ENCODE measurements around the gene APOBEC3C.
A peak's percentile ranks its signal among the peaks of the same experiment; 100 is the strongest.
"Not testable (repeated sequence)": the region's sequence is repeated elsewhere in the genome, so short reads cannot be mapped to it uniquely, and the experiment has no call there.

The APOBEC3C gene

DNA sequence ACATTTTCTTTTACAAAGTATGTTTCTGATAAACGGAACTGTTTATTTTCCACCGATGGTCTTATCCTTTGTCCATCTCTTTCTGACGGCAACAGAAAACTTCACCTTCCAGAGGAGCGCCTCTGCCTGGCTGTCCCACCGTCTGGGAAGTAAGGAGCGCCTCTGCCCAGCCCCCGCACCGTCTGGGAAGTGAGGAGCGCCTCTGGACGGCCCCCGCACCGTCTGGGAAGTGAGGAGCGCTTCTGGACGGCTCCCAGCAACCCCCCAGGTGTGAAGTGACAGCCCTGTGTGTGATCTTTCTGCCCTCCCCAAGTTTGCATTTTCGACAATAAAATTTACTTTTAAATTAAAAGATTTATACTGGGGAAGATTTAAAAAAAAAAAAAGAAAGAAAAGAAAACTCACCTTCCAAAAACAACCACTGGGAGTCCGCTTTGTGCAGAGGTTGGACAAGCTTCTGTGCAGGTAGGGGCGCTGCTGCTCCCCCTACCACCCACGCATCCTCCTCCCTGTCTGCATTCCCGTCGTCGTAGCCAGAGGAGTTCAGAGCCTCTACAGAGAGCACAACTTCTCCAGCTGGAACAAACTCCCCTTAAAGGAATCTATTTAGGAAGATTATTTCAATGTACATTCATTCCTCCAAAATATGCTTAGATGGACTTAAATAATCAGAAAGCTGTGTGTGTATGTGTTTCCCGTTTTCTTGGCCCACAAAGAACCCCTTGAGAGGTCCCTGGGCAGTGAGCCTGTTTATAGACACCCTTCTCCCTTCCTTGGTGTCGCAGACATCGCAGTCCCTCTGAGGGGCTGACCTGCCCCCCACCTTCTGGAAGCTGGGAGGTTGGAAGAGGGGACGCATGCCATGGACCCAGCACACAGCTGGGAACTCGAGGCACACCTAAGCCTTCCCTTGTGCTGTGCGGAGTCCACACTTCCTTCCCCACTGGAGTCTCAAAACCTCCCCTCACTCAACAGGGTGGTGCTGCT, 32.8 kb upstream of the APOBEC3C start:
- Histone ChIP-seq H3K4me3 (ENCODE audit: low read depth in 1 of 2, low read length in 1 of 2) (peak overlapping the region; percentile 60 to 70), H3K27me3 (peaks cover 4% of the 10 kb centered on the region), H3K27ac (peak overlapping the region; percentile 82), H3K4me1 (ENCODE audit: control insufficient read depth in 1 of 2, insufficient read depth in 1 of 2, low read depth in 1 of 2, low read length in 1 of 2) (peaks cover 23 to 31% of the 10 kb centered on the region in 2 experiments), H3K36me3 (no peaks in the 10 kb centered on the region), H3K9me3 (no peaks in the 10 kb centered on the region)
- TF ChIP-seq, protein P1, sequence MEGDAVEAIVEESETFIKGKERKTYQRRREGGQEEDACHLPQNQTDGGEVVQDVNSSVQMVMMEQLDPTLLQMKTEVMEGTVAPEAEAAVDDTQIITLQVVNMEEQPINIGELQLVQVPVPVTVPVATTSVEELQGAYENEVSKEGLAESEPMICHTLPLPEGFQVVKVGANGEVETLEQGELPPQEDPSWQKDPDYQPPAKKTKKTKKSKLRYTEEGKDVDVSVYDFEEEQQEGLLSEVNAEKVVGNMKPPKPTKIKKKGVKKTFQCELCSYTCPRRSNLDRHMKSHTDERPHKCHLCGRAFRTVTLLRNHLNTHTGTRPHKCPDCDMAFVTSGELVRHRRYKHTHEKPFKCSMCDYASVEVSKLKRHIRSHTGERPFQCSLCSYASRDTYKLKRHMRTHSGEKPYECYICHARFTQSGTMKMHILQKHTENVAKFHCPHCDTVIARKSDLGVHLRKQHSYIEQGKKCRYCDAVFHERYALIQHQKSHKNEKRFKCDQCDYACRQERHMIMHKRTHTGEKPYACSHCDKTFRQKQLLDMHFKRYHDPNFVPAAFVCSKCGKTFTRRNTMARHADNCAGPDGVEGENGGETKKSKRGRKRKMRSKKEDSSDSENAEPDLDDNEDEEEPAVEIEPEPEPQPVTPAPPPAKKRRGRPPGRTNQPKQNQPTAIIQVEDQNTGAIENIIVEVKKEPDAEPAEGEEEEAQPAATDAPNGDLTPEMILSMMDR (IDR thresholded peaks at IDR 0.05), result no peak

DNA sequence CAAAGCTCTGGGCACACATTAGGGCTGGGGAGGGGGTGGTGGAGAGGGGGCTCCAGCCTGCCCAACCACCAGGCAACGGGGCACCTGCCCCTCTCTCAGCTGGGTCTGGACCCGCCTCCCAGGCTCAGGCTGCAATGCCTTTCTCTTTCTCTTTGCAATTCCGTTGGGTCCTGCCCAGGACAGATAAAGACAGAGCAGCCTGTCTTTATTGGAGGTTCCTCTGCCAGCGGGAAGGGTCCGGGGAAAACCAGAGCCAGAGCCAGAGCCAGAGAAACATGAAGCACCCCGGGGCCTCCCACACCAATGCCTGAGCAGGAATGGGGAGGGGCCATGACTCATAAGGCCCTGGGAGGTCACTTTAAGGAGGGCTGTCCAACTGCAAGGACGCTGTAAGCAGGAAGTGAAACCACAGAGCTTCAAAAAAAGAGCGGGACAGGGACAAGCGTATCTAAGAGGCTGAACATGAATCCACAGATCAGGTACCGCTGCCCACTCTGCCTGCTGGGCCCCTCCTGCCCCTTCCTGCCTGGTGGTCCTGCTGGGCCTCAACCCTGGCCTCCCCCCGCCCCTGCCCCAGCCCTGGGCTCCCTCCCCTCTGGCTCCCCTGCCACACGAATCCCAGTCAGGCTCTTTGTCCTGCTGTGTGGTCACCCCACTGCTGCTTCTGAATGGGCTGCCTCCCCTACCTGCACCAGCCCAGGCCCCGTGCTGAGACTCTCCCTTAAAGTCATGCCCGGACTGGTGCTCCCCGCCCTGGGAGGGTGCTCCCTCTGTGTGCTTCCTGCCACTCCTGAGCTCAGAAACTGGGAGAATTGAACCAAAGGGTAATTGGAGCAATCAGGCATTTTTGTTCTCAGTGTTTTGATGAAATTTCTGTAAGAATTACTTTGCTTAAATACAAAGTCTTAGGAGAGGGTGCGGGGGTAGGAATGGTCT, 31.8 kb upstream of the APOBEC3C start, which contains the start of gene APOBEC3B:
APOBEC3B (plus strand) TSS at position 356 of the 936 bp plus-strand sequence; CDS start at position 463, 107 bp downstream.
- peaks cover 1% of the 10 kb centered on the region for H3K36me3 ChIP-seq
- peak within 1 kb of the TSS; percentile 82 for H3K27ac ChIP-seq
- H3K4me1 ChIP-seq (ENCODE audit: control insufficient read depth in 1 of 2, insufficient read depth in 1 of 2, low read depth in 1 of 2, low read length in 1 of 2), result peaks cover 23 to 31% of the 10 kb centered on the region in 2 experiments
- H3K4me3 ChIP-seq (ENCODE audit: low read depth in 1 of 2, low read length in 1 of 2), result peak within 1 kb of the TSS; percentile 60 to 70
- H3K27me3 ChIP-seq, result peaks cover 4% of the 10 kb centered on the region
- TF ChIP-seq, protein P1 (IDR thresholded peaks at IDR 0.05), result peak; percentile 33
- no peaks in the 10 kb centered on the region for H3K9me3 ChIP-seq

DNA sequence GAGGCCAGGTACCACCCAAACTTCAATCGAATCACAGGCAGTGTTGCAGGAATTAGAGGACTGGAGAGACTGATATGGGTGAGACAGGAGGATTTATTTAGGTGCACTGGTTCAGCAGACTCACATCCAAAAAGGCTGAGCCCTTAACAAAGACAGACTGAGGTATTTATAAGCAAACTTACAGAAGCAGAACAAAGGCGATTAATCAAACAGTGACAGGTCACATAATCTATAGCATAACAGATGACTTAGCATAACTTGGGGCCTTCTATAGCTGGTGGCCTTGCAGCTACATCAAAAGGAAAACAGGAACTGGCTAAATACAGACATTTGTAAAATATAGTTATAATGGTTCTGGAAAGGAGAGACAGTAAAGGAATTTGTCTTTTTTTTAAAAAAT, 29.8 kb upstream of the APOBEC3C start:
- H3K36me3 ChIP-seq, result peaks cover 4% of the 10 kb centered on the region
- no peak overlapping the region for H3K27ac ChIP-seq
- H3K9me3 ChIP-seq, result no peaks in the 10 kb centered on the region
- H3K4me3 ChIP-seq (ENCODE audit: low read depth in 1 of 2, low read length in 1 of 2), result no peak overlapping the region
- no peaks in the 10 kb centered on the region for H3K27me3 ChIP-seq
- TF ChIP-seq, protein P1 (IDR thresholded peaks at IDR 0.05), result no peak
- H3K4me1 ChIP-seq (ENCODE audit: control insufficient read depth in 1 of 2, insufficient read depth in 1 of 2, low read depth in 1 of 2, low read length in 1 of 2), result peaks cover 23 to 31% of the 10 kb centered on the region in 2 experiments

DNA sequence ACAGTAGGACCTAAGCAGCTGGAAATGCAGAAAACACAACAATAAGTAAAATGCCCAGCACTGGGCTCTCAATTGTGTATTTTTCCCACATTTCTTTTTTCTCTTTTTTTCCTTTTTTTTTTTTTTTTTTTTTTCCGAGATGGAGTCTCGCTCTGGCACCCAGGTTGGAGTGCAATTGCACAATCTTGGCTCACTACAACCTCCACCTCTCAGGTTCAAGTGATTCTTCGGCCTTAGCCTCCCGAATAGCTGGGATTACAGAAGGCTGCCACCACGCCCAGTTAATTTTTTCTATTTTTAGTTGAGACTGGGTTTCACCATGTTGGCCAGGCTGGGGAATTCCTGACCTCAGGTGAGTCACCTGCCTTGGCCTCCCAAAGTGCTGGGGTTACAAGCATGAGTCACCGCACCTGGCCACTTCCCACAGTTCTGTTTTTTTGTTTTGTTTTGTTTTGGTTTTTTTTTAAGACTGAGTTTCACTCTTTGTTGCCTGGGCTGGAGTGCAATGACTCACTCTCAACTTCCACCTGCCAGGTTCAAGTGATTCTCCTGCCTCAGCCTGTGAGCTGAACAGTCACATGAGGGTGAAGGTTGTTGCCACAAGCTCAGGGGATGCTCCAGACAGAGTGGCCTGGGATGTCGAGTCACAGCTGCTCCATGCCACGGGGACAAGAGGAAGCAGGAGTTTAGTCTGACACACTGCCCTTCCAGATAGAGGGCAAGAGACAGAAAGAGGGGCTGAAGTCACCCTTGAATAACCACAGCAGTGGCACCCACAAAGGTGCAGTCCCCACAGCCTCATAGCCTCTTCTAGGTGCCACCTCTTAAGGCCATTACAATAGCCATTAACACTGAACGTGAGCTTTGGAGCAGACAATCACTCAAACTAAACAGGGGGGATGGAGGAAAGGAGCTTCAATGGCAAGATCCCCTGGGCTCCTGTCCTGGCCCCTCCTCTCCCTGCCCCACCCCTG, 29.0 kb upstream of the APOBEC3C start:
- Histone ChIP-seq H3K27ac (peak overlapping the region; percentile 40), H3K36me3 (peaks cover 12% of the 10 kb centered on the region), H3K4me1 (ENCODE audit: control insufficient read depth in 1 of 2, insufficient read depth in 1 of 2, low read depth in 1 of 2, low read length in 1 of 2) (peaks cover 23 to 31% of the 10 kb centered on the region in 2 experiments)
- not testable (repeated sequence) for H3K9me3 ChIP-seq; H3K4me3 ChIP-seq (ENCODE audit: low read depth in 1 of 2, low read length in 1 of 2); H3K27me3 ChIP-seq

DNA sequence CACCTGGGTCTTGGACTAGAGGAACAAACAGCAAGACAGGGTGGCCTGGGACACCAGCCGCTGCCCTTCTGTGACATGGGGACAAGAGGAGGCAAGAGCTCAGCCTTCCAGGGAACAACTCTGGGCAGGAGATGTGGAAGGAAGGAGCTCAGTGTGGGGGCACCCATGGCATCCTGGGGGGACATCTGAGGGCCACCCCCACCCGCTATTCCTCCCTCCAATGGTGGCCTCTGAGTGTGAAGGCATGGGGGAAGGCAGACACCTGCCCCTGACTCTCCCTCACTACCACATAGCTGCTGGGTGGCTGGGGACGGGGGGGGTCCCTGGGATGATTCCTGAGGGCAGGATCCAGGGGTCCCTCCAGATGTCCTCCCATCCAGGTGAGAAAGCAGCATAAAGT, 27.4 kb upstream of the APOBEC3C start:
- peaks cover 23% of the 10 kb centered on the region for H3K36me3 ChIP-seq
- H3K4me3 ChIP-seq (ENCODE audit: low read depth in 1 of 2, low read length in 1 of 2), result no peak overlapping the region
- H3K27ac ChIP-seq, result no peak overlapping the region
- TF ChIP-seq, protein P1 (IDR thresholded peaks at IDR 0.05), result no peak
- H3K9me3 ChIP-seq, result no peaks in the 10 kb centered on the region
- H3K4me1 ChIP-seq (ENCODE audit: control insufficient read depth in 1 of 2, insufficient read depth in 1 of 2, low read depth in 1 of 2, low read length in 1 of 2), result peaks cover 11 to 23% of the 10 kb centered on the region in 2 experiments
- H3K27me3 ChIP-seq, result no peaks in the 10 kb centered on the region

Data from neutrophil (primary cell).